Hepatocyte (in vitro differentiated cells): ENCODE measurements around the gene SENP1. TPM values are rescaled to one million over a fixed set of nuclear protein-coding genes. Genes with fewer than 3 reads are reported as not detected.
A peak's percentile ranks its signal among the peaks of the same experiment; 100 is the strongest.

Source experiments
- DNase-seq: peaks from one replicate; pipeline ENCODE4 v3.0.0-alpha.2; 2016; ENCODE audit warnings: low spot score
- H2AFZ ChIP-seq: fragments of 200-600 bp; sonication (generic); 2 replicates; pipeline ENCODE4 v1.6.0; 2016; ENCODE audit warnings: antibody characterized with exemption, mild to moderate bottlenecking
- H3K27ac ChIP-seq: fragments of 200-600 bp; sonication (generic); 2 replicates; pipeline ENCODE4 v1.5.1; 2016; ENCODE audit warnings: mild to moderate bottlenecking
- H3K27me3 ChIP-seq: fragments of 200-600 bp; sonication (generic); 2 replicates; pipeline ENCODE4 v1.6.1; 2016
- H3K36me3 ChIP-seq: fragments of 200-600 bp; sonication (generic); replicated peaks from 2 replicates; pipeline ENCODE4 v1.5.1; 2016; ENCODE audit warnings: low read depth; ENCODE audit not compliant: insufficient read depth
- H3K4me1 ChIP-seq: fragments of 200-600 bp; sonication (generic); 2 replicates; pipeline ENCODE4 v1.5.1; 2016; ENCODE audit warnings: mild to moderate bottlenecking, moderate library complexity; ENCODE audit not compliant: insufficient read depth
- H3K4me2 ChIP-seq: fragments of 200-600 bp; sonication (generic); 2 replicates; pipeline ENCODE4 v1.6.0; 2016
- H3K4me3 ChIP-seq: fragments of 200-600 bp; sonication (generic); 2 replicates; pipeline ENCODE4 v1.5.1; 2016; ENCODE audit warnings: mild to moderate bottlenecking
- H3K79me2 ChIP-seq: fragments of 200-600 bp; sonication (generic); 2 replicates; pipeline ENCODE4 v1.6.0; 2017; ENCODE audit warnings: mild to moderate bottlenecking
- H3K9me2 ChIP-seq: fragments of 200-600 bp; sonication (generic); replicated peaks from 2 replicates; pipeline ENCODE4 v1.6.0; 2017; ENCODE audit warnings: mild to moderate bottlenecking; ENCODE audit not compliant: insufficient read depth
- H3K9me3 ChIP-seq: fragments of 200-600 bp; sonication (generic); 2 replicates; pipeline ENCODE4 v1.5.1; 2016; ENCODE audit warnings: low read depth, mild to moderate bottlenecking
- H4K20me1 ChIP-seq: fragments of 200-600 bp; sonication (generic); 2 replicates; pipeline ENCODE4 v1.6.0; 2016; ENCODE audit warnings: mild to moderate bottlenecking; ENCODE audit not compliant: insufficient read depth, poor library complexity, severe bottlenecking
- CTCF ChIP-seq: fragments of 200-600 bp; sonication (generic); IDR thresholded peaks from 2 replicates; pipeline ENCODE4 v1.5.1; 2016; ENCODE audit warnings: antibody characterized with exemption, mild to moderate bottlenecking; ENCODE audit not compliant: poor library complexity
- EZH2 ChIP-seq: fragments of 200-600 bp; sonication (generic); IDR thresholded peaks from 2 replicates; pipeline ENCODE4 v1.6.1; 2016; ENCODE audit warnings: antibody characterized with exemption, mild to moderate bottlenecking, borderline replicate concordance
- EZH2phosphoT487 ChIP-seq: fragments of 200-600 bp; sonication (generic); IDR thresholded peaks from one replicate; pipeline ENCODE4 v1.6.1; 2018; ENCODE audit warnings: antibody characterized with exemption, mild to moderate bottlenecking, low read depth, moderate library complexity; ENCODE audit not compliant: unreplicated experiment, severe bottlenecking
- WGBS: methylation state at CpG from one replicate; pipeline ENCODE4 v1.1.6; 2016; ENCODE audit warnings: low lambda C conversion rate; ENCODE audit errors: missing lambda C conversion rate; 5-methylcytosine and 5-hydroxymethylcytosine counted together
- polyA plus RNA-seq: library from polyadenylated mRNA; unstranded; fragments of >200 nt; fragmentation: Nextera tagmentation; extraction: Ambion mirVana; gene quantifications from 2 replicates; pipeline ENCODE4 v1.2.1, GENCODE V29; 2016
- total RNA-seq: library from RNA; depleted of rRNA; stranded (reverse); fragments of >200 nt; gene quantifications from 2 replicates; pipeline ENCODE4 v1.2.3, GENCODE V29; 2014

The SENP1 gene
- total and polyA plus RNA-seq, 2 experiments from 2014 or later = 3.9 to 16.9 TPM

- H3K27me3 ChIP-seq = no peaks in the 10 kb centered on the region
- no peak overlapping the region for H3K4me2 ChIP-seq
- no peak overlapping the region for H3K4me3 ChIP-seq
- H3K9me3 ChIP-seq = no peaks in the 10 kb centered on the region
- no peak overlapping the region for H2AFZ ChIP-seq
- no peaks in the 10 kb centered on the region for H3K4me1 ChIP-seq
- 98% methylated on average over 3 of the region's 3 CpGs for WGBS
- no peak overlapping the region for H3K27ac ChIP-seq
- DNase-seq = no peak
- no peaks in the 10 kb centered on the region for H3K36me3 ChIP-seq
- no peaks in the 10 kb centered on the region for H3K79me2 ChIP-seq
- no peaks in the 10 kb centered on the region for H4K20me1 ChIP-seq
- TF ChIP-seq EZH2 (no peak), EZH2phosphoT487 (no peak), CTCF (no peak)
- H3K9me2 ChIP-seq = no peaks in the 10 kb centered on the region
These were observed 19.6 kb downstream of the SENP1 start for GRCh38 chr12:48086327-48086726.

DNA sequence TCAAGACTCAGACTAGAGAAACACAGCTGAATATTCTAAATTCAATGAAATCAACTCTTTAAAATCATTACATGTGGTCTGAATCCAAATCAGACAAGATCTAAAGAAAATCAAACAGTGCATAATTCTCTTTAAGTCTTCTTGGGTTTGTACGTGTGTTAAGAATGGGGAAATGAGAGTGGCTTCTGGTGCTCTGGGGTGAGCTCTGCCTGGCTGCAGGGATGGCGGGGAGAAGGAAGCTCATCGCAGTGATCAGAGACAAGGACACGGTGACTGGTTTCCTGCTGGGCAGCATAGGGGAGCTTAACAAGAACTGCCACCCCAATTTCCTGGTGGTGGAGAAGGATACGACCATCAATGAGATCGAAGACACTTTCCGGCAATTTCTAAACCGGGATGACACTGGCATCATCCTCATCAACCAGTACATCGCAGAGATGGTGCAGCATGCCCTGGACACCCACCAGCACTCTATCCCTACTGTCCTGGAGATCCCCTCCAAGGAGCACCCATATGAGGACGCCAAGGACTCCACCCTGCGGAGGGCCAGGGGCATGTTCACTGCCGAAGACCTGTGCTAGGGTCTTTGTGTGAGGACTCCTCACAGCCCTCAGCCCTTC, 20.9 kb downstream of the SENP1 start:
- no peaks in the 10 kb centered on the region for H3K27me3 ChIP-seq
- H2AFZ ChIP-seq = no peak overlapping the region
- no peaks in the 10 kb centered on the region for H3K36me3 ChIP-seq
- H3K4me2 ChIP-seq = no peak overlapping the region
- H3K4me1 ChIP-seq = no peaks in the 10 kb centered on the region
- H3K79me2 ChIP-seq = no peaks in the 10 kb centered on the region
- H3K4me3 ChIP-seq = no peak overlapping the region
- 97% methylated on average over 12 of the region's 12 CpGs for WGBS
- H3K9me3 ChIP-seq = no peaks in the 10 kb centered on the region
- H3K27ac ChIP-seq = no peak overlapping the region
- no peak for DNase-seq
- no peaks in the 10 kb centered on the region for H3K9me2 ChIP-seq
- TF ChIP-seq EZH2 (no peak), EZH2phosphoT487 (no peak), CTCF (no peak)
- no peaks in the 10 kb centered on the region for H4K20me1 ChIP-seq

GRCh38 chr12:48084066-48084465, 21.8 kb downstream of the SENP1 start:
- Histone ChIP-seq H3K79me2 (no peaks in the 10 kb centered on the region), H3K27ac (no peak overlapping the region), H3K4me1 (no peaks in the 10 kb centered on the region), H2AFZ (no peak overlapping the region), H4K20me1 (no peaks in the 10 kb centered on the region), H3K4me2 (no peak overlapping the region), H3K27me3 (no peaks in the 10 kb centered on the region), H3K4me3 (no peak overlapping the region), H3K9me2 (no peaks in the 10 kb centered on the region), H3K36me3 (no peaks in the 10 kb centered on the region), H3K9me3 (no peaks in the 10 kb centered on the region)
- DNase-seq = peak; percentile 18
- WGBS = 72% methylated on average over 1 of the region's 1 CpG
- peak; percentile 48 for TF ChIP-seq CTCF
- TF ChIP-seq EZH2phosphoT487 = no peak

DNA sequence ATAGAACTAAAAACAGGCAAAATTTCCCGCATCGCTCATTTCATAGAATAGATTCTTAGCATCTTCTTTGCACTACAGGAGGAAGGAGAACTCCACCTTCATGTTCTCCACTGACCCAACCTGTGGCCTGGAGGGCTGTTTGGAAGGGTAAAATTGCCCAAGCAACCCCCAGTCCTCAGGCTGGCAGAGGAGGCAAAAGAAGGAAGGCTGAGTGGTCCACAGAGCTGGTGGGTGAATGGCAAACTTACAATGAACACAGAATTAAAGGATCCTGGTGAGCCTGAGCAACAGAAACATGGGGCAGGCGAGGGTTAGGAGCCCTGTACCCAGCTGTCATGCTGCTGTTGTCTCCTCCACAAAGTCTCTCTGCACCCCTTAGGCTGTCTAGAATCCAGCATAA, 25.1 kb downstream of the SENP1 start:
- H3K4me1 ChIP-seq = no peaks in the 10 kb centered on the region
- H3K27ac ChIP-seq = no peak overlapping the region
- H3K4me2 ChIP-seq = no peak overlapping the region
- no peaks in the 10 kb centered on the region for H3K27me3 ChIP-seq
- H3K79me2 ChIP-seq = no peaks in the 10 kb centered on the region
- no peak for TF ChIP-seq EZH2
- TF ChIP-seq CTCF = no peak
- TF ChIP-seq EZH2phosphoT487 = no peak
- no peaks in the 10 kb centered on the region for H4K20me1 ChIP-seq
- 98% methylated on average over 3 of the region's 3 CpGs for WGBS
- no peak for DNase-seq
- no peaks in the 10 kb centered on the region for H3K36me3 ChIP-seq
- no peaks in the 10 kb centered on the region for H3K9me3 ChIP-seq
- H3K9me2 ChIP-seq = no peaks in the 10 kb centered on the region
- H3K4me3 ChIP-seq = no peak overlapping the region
- no peak overlapping the region for H2AFZ ChIP-seq
